Measurements from ENCODE around the gene DNAJC12.

Gene DNAJC12

GRCh38 chr10:67772151-67772550 is 65.8 kb downstream of the DNAJC12 start:
- H3K4me3 ChIP-seq (ENCODE audit: low read depth, low read length) = no peak overlapping the region
- no peak for TF ChIP-seq CTCF (IDR thresholded peaks at IDR 0.05)

GRCh38 chr10:67771200-67771599 is 66.8 kb downstream of the DNAJC12 start:
- Histone ChIP-seq H2AFZ (no peak overlapping the region), H3K4me2 (ENCODE audit: low read length) (no peak overlapping the region), H3K9me3 (ENCODE audit: control insufficient read depth, low read length) (no peaks in the 10 kb centered on the region), H3K27me3 (ENCODE audit: control insufficient read depth, insufficient read depth, low read length) (no peaks in the 10 kb centered on the region), H3K4me1 (no peaks in the 10 kb centered on the region), H3K27ac (no peak overlapping the region), H3K36me3 (ENCODE audit: control insufficient read depth, insufficient read depth, low read length) (no peaks in the 10 kb centered on the region), H3K9ac (no peak overlapping the region), H3K79me2 (no peaks in the 10 kb centered on the region), H3K4me3 (ENCODE audit: low read depth, low read length) (no peak overlapping the region)
- TF ChIP-seq CTCF (IDR thresholded peaks at IDR 0.05) = no peak

More at GRCh38 chr10:67772151-67772550, 65.8 kb downstream of the DNAJC12 start:
- Histone ChIP-seq H3K4me2 (ENCODE audit: low read length) (no peak overlapping the region), H3K27me3 (ENCODE audit: control insufficient read depth, insufficient read depth, low read length) (no peaks in the 10 kb centered on the region), H3K36me3 (ENCODE audit: control insufficient read depth, insufficient read depth, low read length) (no peaks in the 10 kb centered on the region), H3K4me1 (no peaks in the 10 kb centered on the region), H3K9me3 (ENCODE audit: control insufficient read depth, low read length) (no peaks in the 10 kb centered on the region), H3K9ac (no peak overlapping the region), H2AFZ (no peak overlapping the region), H3K27ac (no peak overlapping the region), H3K79me2 (no peaks in the 10 kb centered on the region)

GRCh38 chr10:67770537-67770936 is 67.5 kb downstream of the DNAJC12 start:
- Histone ChIP-seq H3K4me1 (no peaks in the 10 kb centered on the region), H3K4me3 (ENCODE audit: low read depth, low read length) (no peak overlapping the region), H3K9me3 (ENCODE audit: control insufficient read depth, low read length) (no peaks in the 10 kb centered on the region), H3K27me3 (ENCODE audit: control insufficient read depth, insufficient read depth, low read length) (no peaks in the 10 kb centered on the region), H3K9ac (no peak overlapping the region), H3K4me2 (ENCODE audit: low read length) (no peak overlapping the region), H3K36me3 (ENCODE audit: control insufficient read depth, insufficient read depth, low read length) (no peaks in the 10 kb centered on the region), H3K27ac (no peak overlapping the region), H2AFZ (no peak overlapping the region), H3K79me2 (no peaks in the 10 kb centered on the region)
- no peak for TF ChIP-seq CTCF (IDR thresholded peaks at IDR 0.05)

- H3K27ac ChIP-seq = no peak overlapping the region
- no peak overlapping the region for H3K4me2 ChIP-seq (ENCODE audit: low read length)
- no peaks in the 10 kb centered on the region for H3K9me3 ChIP-seq (ENCODE audit: control insufficient read depth, low read length)
- no peaks in the 10 kb centered on the region for H3K79me2 ChIP-seq
- no peaks in the 10 kb centered on the region for H3K27me3 ChIP-seq (ENCODE audit: control insufficient read depth, insufficient read depth, low read length)
- no peak for TF ChIP-seq CTCF (IDR thresholded peaks at IDR 0.05)
- H3K4me3 ChIP-seq (ENCODE audit: low read depth, low read length) = no peak overlapping the region
- H3K36me3 ChIP-seq (ENCODE audit: control insufficient read depth, insufficient read depth, low read length) = no peaks in the 10 kb centered on the region
- no peaks in the 10 kb centered on the region for H3K4me1 ChIP-seq
- H3K9ac ChIP-seq = no peak overlapping the region
- H2AFZ ChIP-seq = no peak overlapping the region
Observed at GRCh38 chr10:67767244-67767643, 70.7 kb downstream of the DNAJC12 start.

- Histone ChIP-seq H3K4me1 (no peaks in the 10 kb centered on the region), H3K4me3 (ENCODE audit: low read depth, low read length) (peak overlapping the region; percentile 91), H3K79me2 (no peaks in the 10 kb centered on the region), H3K27me3 (ENCODE audit: control insufficient read depth, insufficient read depth, low read length) (no peaks in the 10 kb centered on the region), H3K9me3 (ENCODE audit: control insufficient read depth, low read length) (no peaks in the 10 kb centered on the region), H3K36me3 (ENCODE audit: control insufficient read depth, insufficient read depth, low read length) (no peaks in the 10 kb centered on the region), H3K9ac (peak overlapping the region; percentile 38), H3K4me2 (ENCODE audit: low read length) (peak overlapping the region; percentile 88), H3K27ac (peak overlapping the region; percentile 86), H2AFZ (peak overlapping the region; percentile 99)
- TF ChIP-seq CTCF (IDR thresholded peaks at IDR 0.05) = no peak
Observed at GRCh38 chr10:67764012-67764822, 73.8 kb downstream of the DNAJC12 start.

Measured in parathyroid adenoma (tissue), 2 donors.